ENCODE measurements around the gene CACNA1A. TPM values are rescaled to one million over a fixed set of nuclear protein-coding genes. Genes with fewer than 3 reads are reported as not detected.
"Not testable (repeated sequence)": the region's sequence is repeated elsewhere in the genome, so short reads cannot be mapped to it uniquely, and the experiment has no call there.

Gene CACNA1A
- total and polyA plus RNA-seq, 2 experiments from 2014 or later: 3.0 to 8.5 TPM

DNA sequence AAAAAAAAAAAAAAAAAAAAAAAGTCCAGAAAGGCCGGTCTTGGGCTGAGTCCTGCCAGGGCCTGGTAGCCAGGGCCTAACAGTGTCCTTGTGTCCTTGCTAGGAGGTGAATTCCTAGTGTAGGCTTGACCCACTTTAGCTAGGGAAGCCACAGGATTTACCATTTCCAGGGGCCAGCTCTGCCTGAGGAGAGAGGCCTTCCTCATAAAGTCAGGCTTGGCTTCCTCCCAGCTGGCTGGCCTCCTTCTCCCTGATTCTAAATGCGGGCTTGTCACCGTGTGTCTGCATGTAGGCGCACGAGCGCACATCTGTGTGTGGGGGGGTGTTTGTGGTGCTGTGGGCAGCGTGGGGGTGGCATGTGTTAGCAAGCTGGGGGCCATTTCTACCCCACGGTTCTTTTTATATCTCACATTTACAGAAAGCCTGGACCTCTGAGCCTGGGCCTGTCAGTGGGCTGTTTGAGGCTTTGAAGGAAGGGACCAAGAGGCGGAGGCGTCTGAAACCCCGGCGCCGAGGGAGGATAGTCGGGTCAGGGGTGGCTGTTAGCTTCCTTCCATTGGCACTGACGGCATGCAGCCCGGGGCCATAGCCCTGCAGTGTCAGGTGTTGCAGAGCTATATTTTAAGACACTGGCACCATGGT, 324.4 kb downstream of the CACNA1A start:
- H3K9ac ChIP-seq: 0 out of 2 replicates have a peak overlapping the region, but pooled peaks have one; percentile 30
- in situ Hi-C loops (cut with MboI): no loop called here
- no peak for TF ChIP-seq EZH2 (IDR thresholded peaks at IDR 0.05; ENCODE audit: insufficient read depth, poor library complexity, severe bottlenecking)
- no peak for TF ChIP-seq EZH2phosphoT487 (IDR thresholded peaks at IDR 0.05; ENCODE audit: insufficient read depth, low read depth)
- peak overlapping the region; percentile 5 for H3K4me2 ChIP-seq (ENCODE audit: unreplicated experiment)
- DNase-seq: peak; percentile 67
- H3K27me3 ChIP-seq (replicated peaks; ENCODE audit: insufficient read depth): no peaks in the 10 kb centered on the region
- H2AFZ ChIP-seq: peak overlapping the region; percentile 48; the same call in 1 of the 2 replicates
- no peak overlapping the region for H3K27ac ChIP-seq
- no peaks in the 10 kb centered on the region for H3K9me3 ChIP-seq (ENCODE audit: low read depth)
- 48 to 53% methylated on average over 16 of the region's 16 CpGs for WGBS, 2 experiments (ENCODE audit: low coverage in 1 of 2, low lambda C conversion rate in 2 of 2, missing lambda C conversion rate in 2 of 2)
- H3F3A ChIP-seq (ENCODE audit: insufficient read depth): no peaks in the 10 kb centered on the region
- H3K79me2 ChIP-seq (ENCODE audit: insufficient read depth): no peaks in the 10 kb centered on the region
- peaks cover 4% of the 10 kb centered on the region; the same call in 1 of the 2 replicates for H3K4me1 ChIP-seq (ENCODE audit: insufficient read depth)
- no peaks in the 10 kb centered on the region for H4K20me1 ChIP-seq (ENCODE audit: insufficient read depth)
- no peaks in the 10 kb centered on the region for H3K9me2 ChIP-seq (ENCODE audit: insufficient read depth)
- H3K4me3 ChIP-seq: no peak overlapping the region
- no peaks in the 10 kb centered on the region for H3K36me3 ChIP-seq (ENCODE audit: low read depth)

DNA sequence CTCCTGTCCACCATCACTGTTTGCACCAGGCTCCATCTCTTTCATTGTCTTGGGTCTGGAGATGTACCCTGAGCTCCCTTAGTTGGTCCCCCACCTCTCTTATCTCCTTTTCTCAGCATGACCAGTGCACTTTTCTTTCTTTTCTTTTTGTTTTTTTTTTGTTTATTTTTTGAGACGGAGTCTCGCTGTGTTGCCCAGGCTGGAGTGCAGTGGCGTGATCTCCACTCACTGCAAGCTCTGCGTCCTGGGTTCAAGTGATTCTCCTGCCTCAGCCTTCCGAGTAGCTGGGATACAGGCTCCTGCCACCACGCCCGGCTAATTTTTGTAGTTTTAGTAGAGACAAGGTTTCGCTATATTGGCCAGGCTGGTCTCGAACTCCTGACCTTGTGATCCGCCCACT, 328.0 kb downstream of the CACNA1A start:
- H3K79me2 ChIP-seq (ENCODE audit: insufficient read depth); H3K4me3 ChIP-seq; H3K9ac ChIP-seq; H3K4me1 ChIP-seq (ENCODE audit: insufficient read depth); H3F3A ChIP-seq (ENCODE audit: insufficient read depth); H3K9me3 ChIP-seq (ENCODE audit: low read depth); H3K27me3 ChIP-seq (replicated peaks; ENCODE audit: insufficient read depth); H3K36me3 ChIP-seq (ENCODE audit: low read depth); in situ Hi-C loops (cut with MboI); H2AFZ ChIP-seq; DNase-seq; H3K27ac ChIP-seq; H3K4me2 ChIP-seq (ENCODE audit: unreplicated experiment); H4K20me1 ChIP-seq (ENCODE audit: insufficient read depth); H3K9me2 ChIP-seq (ENCODE audit: insufficient read depth): not testable (repeated sequence)
- 93 to 94% methylated on average over 10 of the region's 10 CpGs for WGBS, 2 experiments (ENCODE audit: low coverage in 1 of 2, low lambda C conversion rate in 2 of 2, missing lambda C conversion rate in 2 of 2)

DNA sequence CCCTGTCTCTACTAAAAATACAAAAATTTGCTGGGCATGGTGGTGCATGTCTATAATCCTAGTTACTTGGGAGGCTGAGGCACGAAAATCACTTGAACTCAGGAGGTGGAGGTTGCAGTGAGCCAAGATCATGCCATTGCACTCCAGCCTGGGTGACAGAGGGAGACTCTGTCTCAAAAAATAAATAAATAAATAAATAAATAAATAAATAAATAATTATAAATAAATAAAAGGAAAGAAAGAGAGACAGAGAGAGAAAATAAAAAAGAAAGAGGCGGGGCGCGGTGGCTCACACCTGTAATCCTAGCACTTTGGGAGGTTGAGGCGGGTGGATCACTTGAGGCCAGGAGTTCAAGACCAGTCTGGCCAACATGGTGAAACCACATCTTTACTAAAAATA, 328.7 kb downstream of the CACNA1A start:
- H3K9me3 ChIP-seq (ENCODE audit: low read depth); H2AFZ ChIP-seq; H3K4me3 ChIP-seq; H3K36me3 ChIP-seq (ENCODE audit: low read depth); in situ Hi-C loops (cut with MboI); H3K4me2 ChIP-seq (ENCODE audit: unreplicated experiment); H4K20me1 ChIP-seq (ENCODE audit: insufficient read depth); H3F3A ChIP-seq (ENCODE audit: insufficient read depth); H3K9ac ChIP-seq; H3K79me2 ChIP-seq (ENCODE audit: insufficient read depth); DNase-seq; H3K27me3 ChIP-seq (replicated peaks; ENCODE audit: insufficient read depth); H3K9me2 ChIP-seq (ENCODE audit: insufficient read depth); H3K27ac ChIP-seq: not testable (repeated sequence)
- peaks cover 12% of the 10 kb centered on the region for H3K4me1 ChIP-seq (ENCODE audit: insufficient read depth)
- 94 to 98% methylated on average over 5 of the region's 5 CpGs for WGBS, 2 experiments (ENCODE audit: low coverage in 1 of 2, low lambda C conversion rate in 2 of 2, missing lambda C conversion rate in 2 of 2)

DNA sequence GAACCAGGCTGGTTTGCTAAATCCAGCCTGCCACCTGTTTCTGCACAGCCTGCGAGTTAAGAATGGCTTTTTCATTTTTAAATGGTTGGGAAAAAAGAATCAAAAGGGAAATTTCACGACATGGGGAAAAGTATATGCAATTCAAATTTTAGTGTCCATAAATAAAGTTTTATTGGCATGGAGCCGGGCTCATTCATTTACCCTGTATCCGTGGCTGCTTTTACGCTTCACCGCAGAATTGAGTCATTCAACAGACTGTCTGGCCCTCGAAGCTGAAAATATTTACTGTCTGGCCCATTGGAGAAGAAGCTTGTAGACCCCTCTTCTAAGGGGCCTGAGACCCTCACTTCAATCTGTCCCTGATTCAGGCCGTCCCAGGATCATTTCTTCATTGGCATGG, 329.9 kb downstream of the CACNA1A start:
- Histone ChIP-seq H3K27ac (no peak overlapping the region), H3K4me1 (ENCODE audit: insufficient read depth) (peaks cover 16% of the 10 kb centered on the region), H3K36me3 (ENCODE audit: low read depth) (no peaks in the 10 kb centered on the region), H3K4me2 (ENCODE audit: unreplicated experiment) (no peak overlapping the region), H3K9ac (no peak overlapping the region), H3K4me3 (no peak overlapping the region), H3K79me2 (ENCODE audit: insufficient read depth) (no peaks in the 10 kb centered on the region), H3K9me3 (ENCODE audit: low read depth) (no peaks in the 10 kb centered on the region), H4K20me1 (ENCODE audit: insufficient read depth) (no peaks in the 10 kb centered on the region), H2AFZ (no peak overlapping the region), H3K27me3 (replicated peaks; ENCODE audit: insufficient read depth) (no peaks in the 10 kb centered on the region), H3K9me2 (ENCODE audit: insufficient read depth) (no peaks in the 10 kb centered on the region), H3F3A (ENCODE audit: insufficient read depth) (peaks cover 14% of the 10 kb centered on the region)
- no peak for TF ChIP-seq EZH2 (IDR thresholded peaks at IDR 0.05; ENCODE audit: insufficient read depth, poor library complexity, severe bottlenecking)
- TF ChIP-seq EZH2phosphoT487 (IDR thresholded peaks at IDR 0.05; ENCODE audit: insufficient read depth, low read depth): no peak
- WGBS, 2 experiments (ENCODE audit: low coverage in 1 of 2, low lambda C conversion rate in 2 of 2, missing lambda C conversion rate in 2 of 2): 58 to 60% methylated on average over 8 of the region's 8 CpGs
- in situ Hi-C loops (cut with MboI): no loop called here
- DNase-seq: no peak

Data from GM23248 (cell line).